GM12878 (cell line): ENCODE measurements around the gene CFAP299. TPM values are rescaled to one million over a fixed set of nuclear protein-coding genes. Genes with fewer than 3 reads are reported as not detected.

Source experiments
- ATAC-seq: fragments of 200-7000 bp; cut with Tn5 transposase; 3 replicates; pipeline ENCODE4 v1.9.1; 2020; ENCODE audit warnings: mild to moderate bottlenecking, moderate library complexity
- BruUV-seq: library from RNA; stranded (reverse); fragments of 400-500 nt; replicated peaks from 2 replicates; lab custom pipeline; 2021; lab: Mats Ljungman, UMichigan
- CTCF ChIA-PET: fragments of 300-600 bp; sonication (Branson Sonifier 250); formaldehyde crosslinking; extraction: SDS; loops from one replicate; lab custom pipeline; 2021; ENCODE audit warnings: inconsistent platforms; lab: Yijun Ruan, JAX
- POLR2A ChIA-PET: fragments of 350-600 bp; formaldehyde crosslinking; extraction: SDS; loops from one replicate; lab custom pipeline; 2021; ENCODE audit warnings: inconsistent platforms; lab: Charles Lee
- RAD21 ChIA-PET: fragments of 300-600 bp; sonication (Branson Sonifier 250); formaldehyde crosslinking; loops from one replicate; lab custom pipeline; 2023; ENCODE audit warnings: antibody characterized with exemption; ENCODE audit not compliant: unreplicated experiment; lab: Charles Lee
- SMC1A ChIA-PET: fragments of 300-600 bp; sonication (Branson Sonifier 250); formaldehyde crosslinking; loops from one replicate; lab custom pipeline; 2023; ENCODE audit not compliant: unreplicated experiment, uncharacterized antibody; lab: Charles Lee
- DNase-seq: peaks from one replicate; pipeline ENCODE4 v3.0.0-alpha.2; 2011; ENCODE audit warnings: low read depth, low spot score
- FAIRE-seq: peaks from 3 replicates; lab custom pipeline; 2011; peaks lifted over from hg19 to GRCh38; lab: Jason Lieb, UNC
- H2AFZ ChIP-seq: 2 replicates; pipeline ENCODE4 v1.6.0; 2011; ENCODE audit warnings: low read depth, low read length, control low read depth; ENCODE audit not compliant: control insufficient read depth
- H3K27ac ChIP-seq: 2 replicates; pipeline ENCODE4 v1.5.1; 2011; ENCODE audit warnings: control low read depth; ENCODE audit not compliant: control insufficient read depth, insufficient read depth
- H3K27me3 ChIP-seq, 2 experiments: replicated peaks in 1 of 2; 2 replicates each; pipeline versions ENCODE4 v1.6.0 to v1.6.1; 2011; ENCODE audit warnings: low read length in 1 of 2; ENCODE audit not compliant: control insufficient read depth in 2 of 2, insufficient read depth in 2 of 2
- H3K36me3 ChIP-seq, 2 experiments: 2 replicates each; pipeline ENCODE4 v1.5.1; 2011; ENCODE audit warnings: low read length in 1 of 2; ENCODE audit not compliant: control insufficient read depth in 2 of 2, insufficient read depth in 2 of 2
- H3K4me1 ChIP-seq: 2 replicates; pipeline ENCODE4 v1.6.1; 2011; ENCODE audit warnings: mild to moderate bottlenecking, low read length, moderate library complexity, mixed read lengths; ENCODE audit not compliant: control insufficient read depth, insufficient read depth
- H3K4me2 ChIP-seq: 2 replicates; pipeline ENCODE4 v1.6.0; 2011; ENCODE audit warnings: control low read depth; ENCODE audit not compliant: control insufficient read depth, insufficient read depth
- H3K4me3 ChIP-seq: fragments of 200-600 bp; sonication (generic); 2 replicates; pipeline ENCODE4 v1.5.1; 2016
- H3K79me2 ChIP-seq: 2 replicates; pipeline ENCODE4 v1.6.0; 2011; ENCODE audit warnings: low read length; ENCODE audit not compliant: control insufficient read depth, insufficient read depth
- H3K9ac ChIP-seq: 2 replicates; pipeline ENCODE4 v1.8.0; 2011; ENCODE audit warnings: low read length, control low read depth, mixed read lengths; ENCODE audit not compliant: control insufficient read depth, insufficient read depth
- H3K9me3 ChIP-seq: replicated peaks from 3 replicates; pipeline ENCODE4 v1.5.1; 2011; ENCODE audit warnings: mild to moderate bottlenecking, low read length; ENCODE audit not compliant: control insufficient read depth, insufficient read depth
- H4K20me1 ChIP-seq: 2 replicates; pipeline ENCODE4 v1.6.0; 2011; ENCODE audit not compliant: control insufficient read depth, insufficient read depth
- ASH2L ChIP-seq: fragments of 300-600, 200-600 bp; sonication (generic); IDR thresholded peaks from 2 replicates; pipeline ENCODE4 v1.6.1; 2017; ENCODE audit warnings: low read depth, mild to moderate bottlenecking, borderline replicate concordance
- BHLHE40 ChIP-seq, 2 experiments: fragments of 450-650 bp in 1 of 2; IDR thresholded peaks; 2 replicates each; pipeline ENCODE4 v1.6.1; 2011 to 2017; ENCODE audit warnings: low read depth in 2 of 2, borderline replicate concordance in 1 of 2, improper control_type of control experiment in 1 of 2, low read length in 1 of 2, mild to moderate bottlenecking in 1 of 2
- BMI1 ChIP-seq: fragments of 450-650 bp; IDR thresholded peaks from 2 replicates; pipeline ENCODE4 v1.6.1; 2016; ENCODE audit warnings: mild to moderate bottlenecking, moderate library complexity, borderline replicate concordance
- CUX1 ChIP-seq: IDR thresholded peaks from 2 replicates; pipeline ENCODE4 v1.6.1; 2012; ENCODE audit warnings: improper control_type of control experiment, low read depth, low read length; ENCODE audit not compliant: insufficient replicate concordance
- E2F4 ChIP-seq: IDR thresholded peaks from 2 replicates; pipeline ENCODE4 v1.6.1; 2012; ENCODE audit warnings: low read depth, low read length, improper control_type of control experiment
- FOS ChIP-seq: IDR thresholded peaks from 3 replicates; pipeline ENCODE4 v1.6.1; 2011; ENCODE audit warnings: borderline replicate concordance; ENCODE audit not compliant: insufficient read length; ENCODE audit errors: extremely low read depth
- HSF1 ChIP-seq: fragments of 150-350 bp; IDR thresholded peaks from 2 replicates; pipeline ENCODE4 v1.6.1; 2014; ENCODE audit warnings: mild to moderate bottlenecking, low read depth, low read length
- JUNB ChIP-seq: IDR thresholded peaks from 2 replicates; pipeline ENCODE4 v1.6.1; 2016; ENCODE audit warnings: antibody characterized with exemption, mild to moderate bottlenecking
- POLR2AphosphoS2 ChIP-seq: IDR thresholded peaks from 2 replicates; pipeline ENCODE4 v1.6.1; 2011; ENCODE audit warnings: low read depth, mild to moderate bottlenecking, low read length, improper control_type of control experiment, moderate library complexity
- POU2F2 ChIP-seq: IDR thresholded peaks from 3 replicates; pipeline ENCODE4 v1.6.1; 2011; ENCODE audit warnings: low read depth, mild to moderate bottlenecking, low read length, borderline replicate concordance
- RBBP5 ChIP-seq: fragments of 200-600 bp; sonication (generic); conservative IDR thresholded peaks from 2 replicates; pipeline ENCODE4 v1.6.1; 2016
- RELA ChIP-seq: fragments of 450-650 bp; IDR thresholded peaks from 2 replicates; pipeline ENCODE4 v1.8.0; 2014; ENCODE audit warnings: borderline replicate concordance; ENCODE audit not compliant: partially characterized antibody
- RUNX3 ChIP-seq: IDR thresholded peaks from 2 replicates; pipeline ENCODE4 v1.6.1; 2012; ENCODE audit warnings: low read length, inconsistent platforms
- SIN3A ChIP-seq: IDR thresholded peaks from 2 replicates; pipeline ENCODE4 v1.6.1; 2012; ENCODE audit warnings: low read depth, low read length, improper control_type of control experiment
- WRNIP1 ChIP-seq: IDR thresholded peaks from 2 replicates; pipeline ENCODE4 v1.6.1; 2011; ENCODE audit warnings: low read depth, low read length, improper control_type of control experiment, borderline replicate concordance
- YBX1 ChIP-seq: fragments of 450-650 bp; IDR thresholded peaks from 2 replicates; pipeline ENCODE4 v1.6.1; 2016; ENCODE audit warnings: antibody characterized with exemption
- ZNF217 ChIP-seq: fragments of 450-650 bp; IDR thresholded peaks from 2 replicates; pipeline ENCODE4 v1.6.1; 2017; ENCODE audit warnings: antibody characterized with exemption, mild to moderate bottlenecking
- WGBS: methylation state at CpG from one replicate; pipeline ENCODE4 v1.1.6; 2016; ENCODE audit warnings: low lambda C conversion rate; ENCODE audit not compliant: insufficient replicate concordance, insufficient coverage; ENCODE audit errors: missing lambda C conversion rate; 5-methylcytosine and 5-hydroxymethylcytosine counted together
- in situ Hi-C: fragments of 300-500 bp; cut with MboI; formaldehyde crosslinking; loops from 9 replicates; pipeline ENCODE4 v1.14.3; 2018; ENCODE audit warnings: mixed read lengths
- intact Hi-C: fragments of 100-400 bp; cut with micrococcal nuclease; formaldehyde crosslinking; loops from one replicate; pipeline ENCODE4 v1.14.2; 2022; ENCODE audit not compliant: unreplicated experiment
- polyA plus RNA-seq, 11 experiments: library from polyadenylated mRNA; depleted of rRNA in 4 of 11; unstranded in 6 of 11; stranded (reverse) in 5 of 11; fragments of >200 nt; fragmentation: Nextera tagmentation in 4 of 11; fragmentation: Illumina TruSeq in 1 of 11; extraction: Ambion mirVana in 4 of 11; extraction: Trizol in 1 of 11; gene quantifications; 1 replicate in 1 of 11; 2 replicates in 10 of 11; pipeline versions ENCODE4 v1.2.1 to v1.2.3, GENCODE V29; 2011 to 2016; ENCODE audit warnings: inconsistent platforms in 2 of 11, missing spikeins in 2 of 11, low read depth in 1 of 11
- total RNA-seq, 4 experiments: library from RNA; depleted of rRNA in 3 of 4; stranded (reverse); fragments of >200 nt in 3 of 4; fragmentation: Illumina TruSeq in 1 of 4; extraction: Trizol in 1 of 4; gene quantifications; 2 replicates each; pipeline versions ENCODE4 v1.2.1 to v1.2.3, GENCODE V29; 2013 to 2021

The CFAP299 gene
- total and polyA plus RNA-seq, 10 of the 15 experiments (the other 5 are each of a cell fraction or from before 2014, with no cell fraction given): 0.06 to 0.34 TPM; not detected in 8

- Histone ChIP-seq H3K27ac (peak overlapping the region; percentile 40; the same call in 1 of the 2 replicates), H3K4me3 (no peak overlapping the region), H2AFZ (no peak overlapping the region), H4K20me1 (no peaks in the 10 kb centered on the region), H3K36me3 (no peaks in the 10 kb centered on the region), H3K27me3 (no peaks in the 10 kb centered on the region), H3K9me3 (no peaks in the 10 kb centered on the region), H3K79me2 (no peaks in the 10 kb centered on the region), H3K4me1 (peaks cover 13% of the 10 kb centered on the region), H3K9ac (no peak overlapping the region), H3K4me2 (no peak overlapping the region; the same call in 1 of the 2 replicates)
- 3% methylated on average over 3 of the region's 3 CpGs for WGBS
- DNase-seq (peak; percentile 89), ATAC-seq (peak; percentile 95), FAIRE-seq (peak; percentile 98)
- in situ Hi-C loops: no loop called here
- CTCF ChIA-PET: interaction anchor here (0.7 kb wide), 1 partner anchor 376 kb away, joined by 3 read pairs; no protein-coding TSS in a partner anchor
- RAD21 ChIA-PET: interaction anchor here (0.7 to 1.5 kb wide), 5 partner anchors 22 to 164 kb away, joined by 3 to 8 read pairs (median 4); no protein-coding TSS in a partner anchor
- intact Hi-C loops: loop anchor here (2.0 to 10.0 kb wide), 5 partner anchors 127 to 511 kb away; partner anchors contain the start of gene BMP3
- POLR2A ChIA-PET: interaction anchor here (1.1 kb wide), 1 partner anchor 22 kb away, joined by 6 read pairs; no protein-coding TSS in a partner anchor
- BruUV-seq: no TSS peak
- SMC1A ChIA-PET: interaction anchor here (0.7 to 2.1 kb wide), 5 partner anchors 24 to 176 kb away, joined by 3 to 7 read pairs (median 5); no protein-coding TSS in a partner anchor
- TF ChIP-seq RUNX3 (peak; percentile 92), HSF1 (no peak), RELA (no peak), BHLHE40 (IDR thresholded peaks at IDR 0.05; ENCODE audit: borderline replicate concordance in 1 of 2, low read depth in 2 of 2, low read length in 1 of 2) (peak in 1 of 2 experiments; percentile 22; a peak in 1 of 4 replicates), POLR2AphosphoS2 (no peak), ASH2L (no peak), WRNIP1 (no peak), FOS (no peak), E2F4 (no peak), BMI1 (peak; percentile 56; the same call in 1 of the 2 replicates), YBX1 (no peak), RBBP5 (no peak), SIN3A (no peak), CUX1 (no peak), ZNF217 (peak; percentile 74; the same call in 1 of the 2 replicates), POU2F2 (0 out of 3 replicates have a peak, but pooled peaks have one; percentile 34), JUNB (peak; percentile 26; the same call in 1 of the 2 replicates)
These were observed 540.1 kb downstream of the CFAP299 start for GRCh38 chr4:80875642-80876041.
